ENCODE results near the gene S100A3. TPM values are rescaled to one million over a fixed set of nuclear protein-coding genes. Genes with fewer than 3 reads are reported as not detected.

Gene S100A3
- total RNA-seq, 1 donor from 2014 or later: 1.3 TPM

GRCh38 chr1:153545067-153546055 lies 3.7 kb downstream of the S100A3 start, which contains the start of gene S100A4:
TSS of gene S100A4 (minus strand) at chr1:153545806. CDS start at chr1:153544794, 1,012 bp downstream.
- DNase-seq (peak; percentile 96), ATAC-seq (peak; percentile 93)
- peaks cover 64% of the 10 kb centered on the region for H3K4me1 ChIP-seq

GRCh38 chr1:153544453-153545066 lies 4.5 kb downstream of the S100A3 start:
- intact Hi-C loops (cut with DNase I): no loop called here
- H3K9me3 ChIP-seq: no peaks in the 10 kb centered on the region
- H3K27me3 ChIP-seq: no peaks in the 10 kb centered on the region
- peaks cover 59% of the 10 kb centered on the region for H3K4me1 ChIP-seq
- H3K4me3 ChIP-seq: peak overlapping the region; percentile 59
- peak overlapping the region; percentile 80 for H3K27ac ChIP-seq
- ATAC-seq (no peak), DNase-seq (no peak)
- no peaks in the 10 kb centered on the region for H3K36me3 ChIP-seq
- TF ChIP-seq, protein P1, sequence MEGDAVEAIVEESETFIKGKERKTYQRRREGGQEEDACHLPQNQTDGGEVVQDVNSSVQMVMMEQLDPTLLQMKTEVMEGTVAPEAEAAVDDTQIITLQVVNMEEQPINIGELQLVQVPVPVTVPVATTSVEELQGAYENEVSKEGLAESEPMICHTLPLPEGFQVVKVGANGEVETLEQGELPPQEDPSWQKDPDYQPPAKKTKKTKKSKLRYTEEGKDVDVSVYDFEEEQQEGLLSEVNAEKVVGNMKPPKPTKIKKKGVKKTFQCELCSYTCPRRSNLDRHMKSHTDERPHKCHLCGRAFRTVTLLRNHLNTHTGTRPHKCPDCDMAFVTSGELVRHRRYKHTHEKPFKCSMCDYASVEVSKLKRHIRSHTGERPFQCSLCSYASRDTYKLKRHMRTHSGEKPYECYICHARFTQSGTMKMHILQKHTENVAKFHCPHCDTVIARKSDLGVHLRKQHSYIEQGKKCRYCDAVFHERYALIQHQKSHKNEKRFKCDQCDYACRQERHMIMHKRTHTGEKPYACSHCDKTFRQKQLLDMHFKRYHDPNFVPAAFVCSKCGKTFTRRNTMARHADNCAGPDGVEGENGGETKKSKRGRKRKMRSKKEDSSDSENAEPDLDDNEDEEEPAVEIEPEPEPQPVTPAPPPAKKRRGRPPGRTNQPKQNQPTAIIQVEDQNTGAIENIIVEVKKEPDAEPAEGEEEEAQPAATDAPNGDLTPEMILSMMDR (IDR thresholded peaks at IDR 0.05): no peak

More at GRCh38 chr1:153545067-153546055, 3.7 kb downstream of the S100A3 start, which contains the start of gene S100A4:
- TF ChIP-seq, protein P1 (IDR thresholded peaks at IDR 0.05): no peak
- Histone ChIP-seq H3K9me3 (no peaks in the 10 kb centered on the region), H3K27ac (peak within 1 kb of the TSS; percentile 80), H3K27me3 (no peaks in the 10 kb centered on the region), H3K36me3 (no peaks in the 10 kb centered on the region), H3K4me3 (peak within 1 kb of the TSS; percentile 59)
- intact Hi-C loops (cut with DNase I): no loop called here

DNA sequence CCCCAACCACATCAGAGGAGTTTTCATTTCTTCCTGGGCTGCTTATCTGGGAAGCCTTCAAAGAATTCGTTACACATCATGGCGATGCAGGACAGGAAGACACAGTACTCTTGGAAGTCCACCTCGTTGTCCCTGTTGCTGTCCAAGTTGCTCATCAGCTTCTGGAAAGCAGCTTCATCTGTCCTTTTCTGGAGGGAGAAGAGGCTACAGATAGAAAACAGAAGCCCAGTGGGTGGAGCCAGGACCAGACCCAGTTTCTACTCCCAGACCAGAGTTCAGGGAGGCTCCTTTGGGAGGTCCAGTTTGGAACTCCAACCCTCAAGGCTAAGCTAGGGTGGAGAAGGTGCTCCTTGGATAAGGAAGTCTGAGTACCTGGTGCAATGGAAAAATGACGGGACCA lies 5.3 kb downstream of the S100A3 start:
- peaks cover 50% of the 10 kb centered on the region for H3K4me1 ChIP-seq
- ATAC-seq (no peak), DNase-seq (no peak)
- H3K4me3 ChIP-seq: peak overlapping the region; percentile 59
- intact Hi-C loops (cut with DNase I): no loop called here
- H3K9me3 ChIP-seq: no peaks in the 10 kb centered on the region
- TF ChIP-seq, protein P1 (IDR thresholded peaks at IDR 0.05): no peak
- no peak overlapping the region for H3K27ac ChIP-seq
- H3K36me3 ChIP-seq: no peaks in the 10 kb centered on the region
- H3K27me3 ChIP-seq: no peaks in the 10 kb centered on the region

- TF ChIP-seq, protein P1 (IDR thresholded peaks at IDR 0.05): no peak
- Histone ChIP-seq H3K27ac (peak overlapping the region; percentile 11), H3K9me3 (no peaks in the 10 kb centered on the region), H3K4me1 (peaks cover 45% of the 10 kb centered on the region), H3K4me3 (peak overlapping the region; percentile 59), H3K36me3 (no peaks in the 10 kb centered on the region), H3K27me3 (no peaks in the 10 kb centered on the region)
- DNase-seq: peak; percentile 10
- intact Hi-C loops (cut with DNase I): no loop called here
- no peak for ATAC-seq
Measured at GRCh38 chr1:153542956-153543711, 5.9 kb downstream of the S100A3 start.

All from upper lobe of right lung (tissue), 1 donor.